OCI-LY7 (cell line): ENCODE data around the gene PNCK.

ENCODE experiments used
- EZH2phosphoT487 ChIP-seq: fragments of 200-600 bp; sonication (generic); IDR thresholded peaks from 2 replicates; pipeline ENCODE4 v1.6.1; 2018; ENCODE audit warnings: low read depth, borderline replicate concordance, mild to moderate bottlenecking, mixed run types, antibody characterized with exemption, low read length, moderate library complexity, mixed read lengths
- TF ChIP-seq, protein P1 (sequence below): fragments of 200-600 bp; sonication (generic); conservative IDR thresholded peaks from 2 replicates; pipeline ENCODE4 v1.5.1; 2014; ENCODE audit warnings: mild to moderate bottlenecking, antibody characterized with exemption, low read length, moderate library complexity, mixed read lengths

DNA sequence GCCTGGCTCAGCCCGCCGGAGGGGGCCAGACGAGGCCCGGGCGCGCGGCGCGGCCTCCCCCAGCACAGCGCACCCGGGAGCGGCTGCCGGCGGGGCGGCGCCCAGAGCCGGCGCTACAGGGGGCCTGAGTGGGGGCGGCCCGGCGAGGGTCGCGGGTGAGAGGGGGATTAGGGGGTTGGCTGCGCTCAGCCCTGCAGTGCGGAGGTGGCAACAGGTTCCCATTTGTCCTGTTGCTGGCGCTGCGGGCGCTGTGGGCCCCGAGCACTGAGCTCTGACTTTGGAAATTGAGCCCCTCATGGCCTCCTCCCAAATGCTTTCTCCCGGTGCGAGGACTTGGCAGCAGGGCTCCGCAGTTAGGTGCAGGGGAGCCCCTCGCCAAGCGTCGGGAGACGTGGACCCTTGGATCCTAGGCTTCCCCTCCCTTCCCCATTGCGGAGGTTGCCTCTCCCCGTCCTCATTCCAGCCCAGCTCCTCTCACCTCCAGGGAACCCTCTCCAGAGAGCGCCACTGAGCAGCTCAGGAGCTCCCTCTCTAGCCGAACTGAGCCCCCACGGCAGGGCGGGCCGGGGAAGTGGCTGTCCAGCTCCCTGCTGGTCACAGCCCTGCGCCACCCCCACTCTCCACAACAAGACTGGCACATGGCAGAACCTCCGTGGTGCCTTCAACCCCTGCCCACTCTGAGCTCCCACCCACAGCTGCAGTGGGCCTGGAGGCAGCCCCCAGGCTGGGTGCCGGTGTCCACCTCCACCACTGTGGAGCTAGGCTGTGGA, 29.1 kb downstream of the PNCK start:
- TF ChIP-seq, protein P1, sequence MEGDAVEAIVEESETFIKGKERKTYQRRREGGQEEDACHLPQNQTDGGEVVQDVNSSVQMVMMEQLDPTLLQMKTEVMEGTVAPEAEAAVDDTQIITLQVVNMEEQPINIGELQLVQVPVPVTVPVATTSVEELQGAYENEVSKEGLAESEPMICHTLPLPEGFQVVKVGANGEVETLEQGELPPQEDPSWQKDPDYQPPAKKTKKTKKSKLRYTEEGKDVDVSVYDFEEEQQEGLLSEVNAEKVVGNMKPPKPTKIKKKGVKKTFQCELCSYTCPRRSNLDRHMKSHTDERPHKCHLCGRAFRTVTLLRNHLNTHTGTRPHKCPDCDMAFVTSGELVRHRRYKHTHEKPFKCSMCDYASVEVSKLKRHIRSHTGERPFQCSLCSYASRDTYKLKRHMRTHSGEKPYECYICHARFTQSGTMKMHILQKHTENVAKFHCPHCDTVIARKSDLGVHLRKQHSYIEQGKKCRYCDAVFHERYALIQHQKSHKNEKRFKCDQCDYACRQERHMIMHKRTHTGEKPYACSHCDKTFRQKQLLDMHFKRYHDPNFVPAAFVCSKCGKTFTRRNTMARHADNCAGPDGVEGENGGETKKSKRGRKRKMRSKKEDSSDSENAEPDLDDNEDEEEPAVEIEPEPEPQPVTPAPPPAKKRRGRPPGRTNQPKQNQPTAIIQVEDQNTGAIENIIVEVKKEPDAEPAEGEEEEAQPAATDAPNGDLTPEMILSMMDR, result no peak
- no peak for TF ChIP-seq EZH2phosphoT487
